GM23248 (cell line): ENCODE results near the gene CHDH. TPM values are rescaled to one million over a fixed set of nuclear protein-coding genes. Genes with fewer than 3 reads are reported as not detected.

Experiments
- DNase-seq: peaks from one replicate; pipeline ENCODE4 v3.0.0-alpha.2; 2015
- H2AFZ ChIP-seq: fragments of 200-600 bp; sonication (generic); 2 replicates; pipeline ENCODE4 v1.6.1; 2016; ENCODE audit warnings: antibody characterized with exemption
- H3F3A ChIP-seq: fragments of 200-600 bp; sonication (generic); 2 replicates; pipeline ENCODE4 v1.6.1; 2016; ENCODE audit warnings: mild to moderate bottlenecking, antibody characterized with exemption, mixed run types; ENCODE audit not compliant: insufficient read depth
- H3K27ac ChIP-seq: fragments of 200-600 bp; sonication (generic); 2 replicates; pipeline ENCODE4 v1.5.1; 2016; ENCODE audit warnings: mild to moderate bottlenecking
- H3K27me3 ChIP-seq: fragments of 200-600 bp; sonication (generic); replicated peaks from 2 replicates; pipeline ENCODE4 v1.6.1; 2016; ENCODE audit warnings: mild to moderate bottlenecking; ENCODE audit not compliant: insufficient read depth
- H3K36me3 ChIP-seq: fragments of 200-600 bp; sonication (generic); 2 replicates; pipeline ENCODE4 v1.6.1; 2016; ENCODE audit warnings: low read depth, mild to moderate bottlenecking
- H3K4me1 ChIP-seq: fragments of 200-600 bp; sonication (generic); 2 replicates; pipeline ENCODE4 v1.6.1; 2016; ENCODE audit warnings: mild to moderate bottlenecking; ENCODE audit not compliant: insufficient read depth
- H3K4me2 ChIP-seq: fragments of 200-600 bp; sonication (generic); one replicate; pipeline ENCODE4 v1.6.1; 2016; ENCODE audit warnings: mild to moderate bottlenecking; ENCODE audit not compliant: unreplicated experiment
- H3K4me3 ChIP-seq: fragments of 200-600 bp; sonication (generic); 2 replicates; pipeline ENCODE4 v1.5.1; 2016; ENCODE audit warnings: mild to moderate bottlenecking
- H3K79me2 ChIP-seq: fragments of 200-600 bp; sonication (generic); 2 replicates; pipeline ENCODE4 v1.6.1; 2016; ENCODE audit warnings: mild to moderate bottlenecking; ENCODE audit not compliant: insufficient read depth
- H3K9ac ChIP-seq: fragments of 200-600 bp; sonication (generic); 2 replicates; pipeline ENCODE4 v1.6.1; 2016; ENCODE audit warnings: mild to moderate bottlenecking
- H3K9me2 ChIP-seq: fragments of 200-600 bp; sonication (generic); 2 replicates; pipeline ENCODE4 v1.6.1; 2016; ENCODE audit warnings: mixed run types, mild to moderate bottlenecking, moderate library complexity; ENCODE audit not compliant: insufficient read depth
- H3K9me3 ChIP-seq: fragments of 200-600 bp; sonication (generic); one replicate; pipeline ENCODE4 v1.6.1; 2017; ENCODE audit warnings: low read depth
- H4K20me1 ChIP-seq: fragments of 200-600 bp; sonication (generic); 2 replicates; pipeline ENCODE4 v1.6.0; 2016; ENCODE audit not compliant: insufficient read depth
- EZH2 ChIP-seq: fragments of 200-600 bp; sonication (generic); IDR thresholded peaks from 2 replicates; pipeline ENCODE4 v1.6.1; 2018; ENCODE audit warnings: antibody characterized with exemption, mild to moderate bottlenecking; ENCODE audit not compliant: insufficient read depth, poor library complexity, severe bottlenecking
- EZH2phosphoT487 ChIP-seq: fragments of 200-600 bp; sonication (generic); IDR thresholded peaks from 2 replicates; pipeline ENCODE4 v1.6.1; 2018; ENCODE audit warnings: antibody characterized with exemption, moderate library complexity, mild to moderate bottlenecking, low read depth; ENCODE audit not compliant: insufficient read depth
- WGBS, 2 experiments: methylation state at CpG; one replicate each; pipeline ENCODE4 v1.1.6; 2015 to 2017; ENCODE audit warnings: low lambda C conversion rate in 2 of 2, low coverage in 1 of 2; ENCODE audit errors: missing lambda C conversion rate in 2 of 2; 5-methylcytosine and 5-hydroxymethylcytosine counted together
- in situ Hi-C: fragments of 300-500 bp; cut with MboI; formaldehyde crosslinking; loops from 2 replicates; pipeline ENCODE4 v1.15.0; 2020
- polyA plus RNA-seq: library from polyadenylated mRNA; unstranded; fragments of >200 nt; fragmentation: Nextera tagmentation; extraction: Ambion mirVana; gene quantifications from 2 replicates; pipeline ENCODE4 v1.2.1, GENCODE V29; 2016
- total RNA-seq: library from RNA; depleted of rRNA; stranded (reverse); fragments of >200 nt; shearing (Covaris generic); gene quantifications from 2 replicates; pipeline ENCODE4 v1.2.3, GENCODE V29; 2014

Gene CHDH
- total and polyA plus RNA-seq, 2 experiments from 2014 or later = 0.11 TPM; not detected in 1

DNA sequence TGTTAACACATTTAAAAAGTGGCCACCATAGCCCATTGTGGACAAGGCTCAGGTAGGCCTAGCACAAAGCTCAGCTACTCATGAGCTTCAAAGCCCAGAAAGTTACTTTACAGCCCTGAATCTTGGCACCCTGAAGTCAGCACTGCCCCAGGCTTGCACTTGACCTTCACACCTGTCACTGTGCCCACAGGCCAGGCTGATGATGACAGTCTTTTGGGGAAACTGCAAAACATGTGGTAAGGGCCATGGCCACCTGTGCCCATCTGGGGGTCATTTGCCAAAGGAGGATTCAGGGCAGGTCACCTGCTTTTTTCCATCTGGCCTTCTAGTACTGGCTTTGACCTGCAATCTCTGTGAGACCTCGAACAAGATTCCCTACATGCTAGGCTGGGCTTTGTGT is 11.0 kb downstream of the CHDH start:
- H4K20me1 ChIP-seq = no peaks in the 10 kb centered on the region
- in situ Hi-C loops = no loop called here
- H3F3A ChIP-seq = no peaks in the 10 kb centered on the region
- H3K4me3 ChIP-seq = no peak overlapping the region
- no peak overlapping the region for H3K27ac ChIP-seq
- H3K9me2 ChIP-seq = no peaks in the 10 kb centered on the region
- no peak overlapping the region for H3K9ac ChIP-seq
- no peaks in the 10 kb centered on the region for H3K4me1 ChIP-seq
- no peak for DNase-seq
- no peaks in the 10 kb centered on the region for H3K9me3 ChIP-seq
- H3K36me3 ChIP-seq = no peaks in the 10 kb centered on the region
- no peaks in the 10 kb centered on the region for H3K27me3 ChIP-seq
- H2AFZ ChIP-seq = no peak overlapping the region
- no peaks in the 10 kb centered on the region for H3K79me2 ChIP-seq
- WGBS, 2 experiments = 21 to 75% methylated on average over 1 of the region's 1 CpG
- no peak overlapping the region for H3K4me2 ChIP-seq
- TF ChIP-seq EZH2 = no peak
- TF ChIP-seq EZH2phosphoT487 = no peak

DNA sequence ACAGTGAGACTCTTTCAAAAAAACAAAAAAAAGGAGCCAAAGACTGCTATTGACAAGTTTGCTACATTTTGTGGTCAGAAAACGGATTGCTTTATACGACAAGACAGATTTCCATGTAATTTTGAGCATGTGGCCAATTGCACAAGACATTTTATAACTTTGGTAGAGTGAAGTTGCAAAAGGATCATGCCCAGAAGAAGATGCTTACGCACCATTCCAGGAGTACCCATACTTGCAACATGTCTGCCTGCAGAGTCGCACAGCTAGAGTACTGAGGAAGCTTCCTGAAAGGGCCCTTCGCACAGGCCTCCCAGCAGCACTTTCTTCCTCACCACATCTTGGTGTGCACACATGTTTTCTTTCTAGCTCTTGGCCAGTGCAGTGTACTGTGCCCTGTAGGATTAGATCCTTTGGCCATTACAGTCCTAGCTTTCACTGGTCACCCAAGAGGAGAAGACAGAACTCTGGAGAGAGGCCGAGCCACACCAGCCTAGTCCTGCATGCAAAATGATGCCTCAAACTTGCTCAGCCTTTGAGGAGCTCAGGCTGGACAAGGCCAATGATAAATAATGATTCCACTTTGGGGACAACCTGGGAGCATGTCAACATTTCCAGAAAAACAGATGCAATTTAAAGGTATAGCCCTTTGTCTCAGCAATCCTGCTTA is 11.7 kb downstream of the CHDH start:
- WGBS, 2 experiments = 72 to 76% methylated on average over 6 of the region's 6 CpGs
- H3K79me2 ChIP-seq = no peaks in the 10 kb centered on the region
- no peak overlapping the region for H3K27ac ChIP-seq
- H3K4me2 ChIP-seq = no peak overlapping the region
- H3K4me3 ChIP-seq = no peak overlapping the region
- no peak overlapping the region for H3K9ac ChIP-seq
- H3K9me2 ChIP-seq = no peaks in the 10 kb centered on the region
- no peak for DNase-seq
- H3F3A ChIP-seq = no peaks in the 10 kb centered on the region
- no peaks in the 10 kb centered on the region for H3K9me3 ChIP-seq
- H4K20me1 ChIP-seq = no peaks in the 10 kb centered on the region
- in situ Hi-C loops = no loop called here
- no peak for TF ChIP-seq EZH2phosphoT487
- no peak for TF ChIP-seq EZH2
- H2AFZ ChIP-seq = no peak overlapping the region
- no peaks in the 10 kb centered on the region for H3K4me1 ChIP-seq
- no peaks in the 10 kb centered on the region for H3K27me3 ChIP-seq
- no peaks in the 10 kb centered on the region for H3K36me3 ChIP-seq

DNA sequence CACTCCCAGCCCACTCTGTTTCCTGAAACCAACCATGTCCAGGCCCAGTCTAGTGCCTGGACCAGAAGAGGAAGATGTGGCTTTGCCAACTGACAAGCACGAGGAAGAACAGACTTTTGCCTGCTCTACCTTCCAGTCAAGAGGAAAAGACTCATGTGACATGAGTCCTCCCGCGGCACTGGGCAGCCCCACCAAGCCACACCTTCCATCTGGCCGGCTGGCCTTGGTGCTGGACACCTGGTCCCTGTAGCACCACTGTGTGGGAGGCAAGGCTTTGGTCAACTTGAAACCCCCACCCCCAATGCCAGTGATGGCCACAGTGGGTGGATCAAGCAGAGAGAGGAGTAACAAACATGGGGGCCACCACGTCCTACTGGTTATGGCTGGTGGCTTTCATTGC is 12.5 kb downstream of the CHDH start:
- Histone ChIP-seq H3K9ac (no peak overlapping the region), H3K79me2 (no peaks in the 10 kb centered on the region), H3K4me1 (no peaks in the 10 kb centered on the region), H3K4me2 (no peak overlapping the region), H3K9me3 (no peaks in the 10 kb centered on the region), H3K4me3 (no peak overlapping the region), H3K27ac (no peak overlapping the region), H3K36me3 (no peaks in the 10 kb centered on the region), H3K27me3 (no peaks in the 10 kb centered on the region), H3K9me2 (no peaks in the 10 kb centered on the region), H4K20me1 (no peaks in the 10 kb centered on the region), H2AFZ (no peak overlapping the region), H3F3A (no peaks in the 10 kb centered on the region)
- TF ChIP-seq EZH2 (no peak), EZH2phosphoT487 (no peak)
- 75 to 82% methylated on average over 5 of the region's 5 CpGs for WGBS, 2 experiments
- in situ Hi-C loops = no loop called here
- no peak for DNase-seq

DNA sequence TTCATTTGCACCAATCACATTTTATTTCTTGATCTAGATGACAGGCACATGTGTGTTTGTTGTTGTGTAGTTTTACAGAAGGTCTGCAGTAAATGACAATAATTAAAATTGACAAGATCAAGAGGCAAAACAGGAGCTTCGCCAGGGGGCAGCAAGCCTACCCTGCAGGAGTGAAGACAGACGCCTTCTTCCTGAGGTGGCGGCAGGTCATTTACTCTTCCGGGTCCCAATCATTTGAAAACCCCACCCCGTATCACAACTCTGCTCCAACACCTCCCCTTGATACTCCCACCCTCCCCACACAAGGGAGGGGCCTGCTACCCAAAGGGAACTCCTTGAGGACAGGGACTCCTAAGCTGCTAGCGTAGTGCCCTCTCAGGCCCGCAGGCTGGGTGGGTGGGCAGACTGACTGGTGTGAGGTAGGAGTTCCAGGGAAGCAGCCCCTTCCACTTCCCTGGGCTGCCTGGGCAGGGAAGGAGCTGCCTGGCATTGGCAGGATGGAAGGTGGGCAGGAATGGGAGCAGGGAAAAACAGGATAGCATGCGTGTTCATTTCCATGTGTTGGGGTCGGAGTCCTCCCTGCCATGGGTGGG is 13.1 kb downstream of the CHDH start:
- TF ChIP-seq EZH2phosphoT487 (no peak), EZH2 (no peak)
- no peaks in the 10 kb centered on the region for H4K20me1 ChIP-seq
- H3K27me3 ChIP-seq = no peaks in the 10 kb centered on the region
- no peaks in the 10 kb centered on the region for H3K9me3 ChIP-seq
- no peaks in the 10 kb centered on the region for H3K79me2 ChIP-seq
- no peaks in the 10 kb centered on the region for H3K36me3 ChIP-seq
- H3K4me2 ChIP-seq = no peak overlapping the region
- no peak overlapping the region for H3K9ac ChIP-seq
- no peak for DNase-seq
- no peaks in the 10 kb centered on the region for H3K4me1 ChIP-seq
- WGBS, 2 experiments = 72 to 76% methylated on average over 9 of the region's 9 CpGs
- H2AFZ ChIP-seq = no peak overlapping the region
- no peaks in the 10 kb centered on the region for H3K9me2 ChIP-seq
- H3K27ac ChIP-seq = no peak overlapping the region
- no peak overlapping the region for H3K4me3 ChIP-seq
- H3F3A ChIP-seq = no peaks in the 10 kb centered on the region
- in situ Hi-C loops = no loop called here
